NOMO-1 treated with DMSO at 0.1 percent for 48 hours (cell line): ENCODE data around the gene CYSTM1.
"Not testable (repeated sequence)": the region's sequence is repeated elsewhere in the genome, so short reads cannot be mapped to it uniquely, and the experiment has no call there.

Experiments
- DNase-seq: peaks from one replicate; lab custom pipeline; 2025; ENCODE audit not compliant: unreplicated experiment; lab: John Stamatoyannopoulos, UW

CYSTM1 gene

GRCh38 chr5:140148508-140148907, 26.5 kb upstream of the CYSTM1 start:
- no peak for DNase-seq

GRCh38 chr5:140150201-140150600, 24.8 kb upstream of the CYSTM1 start:
- no peak for DNase-seq

GRCh38 chr5:140151144-140152021, 23.6 kb upstream of the CYSTM1 start:
- DNase-seq: no peak

GRCh38 chr5:140152022-140152999, 22.7 kb upstream of the CYSTM1 start:
- DNase-seq: no peak

GRCh38 chr5:140153255-140153654, 21.7 kb upstream of the CYSTM1 start:
- no peak for DNase-seq

- DNase-seq: no peak
These were observed 21.1 kb upstream of the CYSTM1 start for GRCh38 chr5:140153905-140154304.

- not testable (repeated sequence) for DNase-seq
These were observed 20.1 kb upstream of the CYSTM1 start for GRCh38 chr5:140154710-140155381.

GRCh38 chr5:140157032-140157781, 17.8 kb upstream of the CYSTM1 start:
- DNase-seq: peak; percentile 75

GRCh38 chr5:140159014-140159927, 15.7 kb upstream of the CYSTM1 start:
- no peak for DNase-seq

- DNase-seq: no peak
These were observed 12.7 kb upstream of the CYSTM1 start for GRCh38 chr5:140162275-140162674.

GRCh38 chr5:140162781-140163180, 12.2 kb upstream of the CYSTM1 start:
- DNase-seq: no peak

- DNase-seq: no peak
These were observed 9.7 kb upstream of the CYSTM1 start for GRCh38 chr5:140165101-140165922.

- DNase-seq: no peak
These were observed 9.1 kb upstream of the CYSTM1 start for GRCh38 chr5:140165923-140166270.

- peak; percentile 76 for DNase-seq
These were observed 8.1 kb upstream of the CYSTM1 start for GRCh38 chr5:140166911-140167310.

GRCh38 chr5:140168371-140168770, 6.6 kb upstream of the CYSTM1 start:
- DNase-seq: no peak

- no peak for DNase-seq
These were observed 5.6 kb upstream of the CYSTM1 start for GRCh38 chr5:140169410-140169809.

- no peak for DNase-seq
These were observed 2.5 kb upstream of the CYSTM1 start for GRCh38 chr5:140172483-140172882.

GRCh38 chr5:140174014-140174413, 974 bp upstream of the CYSTM1 start:
- DNase-seq: no peak
